ENCODE results near the gene MAP3K9.

MAP3K9 gene

DNA sequence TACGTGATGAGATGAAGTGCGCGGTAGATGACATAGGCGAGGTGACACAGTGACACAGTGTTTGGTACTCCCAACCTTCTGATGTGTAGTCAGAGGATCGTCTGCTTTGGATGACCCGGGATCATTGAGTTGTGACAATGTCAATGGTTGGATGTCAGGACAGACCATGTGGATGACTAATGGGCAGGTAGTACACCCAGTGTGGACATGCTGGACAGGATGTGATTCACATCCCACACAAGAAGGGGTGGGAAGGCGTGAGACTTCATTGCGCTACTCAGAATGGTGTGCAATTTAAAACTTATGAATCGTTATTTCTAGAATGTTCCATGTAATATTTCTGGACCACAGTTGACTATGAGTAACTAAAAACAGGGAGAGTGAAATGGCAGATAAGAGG, 23.8 kb downstream of the MAP3K9 start:
- DNase-seq (ENCODE audit: low read depth) = no peak

- DNase-seq (ENCODE audit: low read depth) = no peak
These were observed 24.4 kb downstream of the MAP3K9 start for GRCh38 chr14:70784886-70785285.

DNA sequence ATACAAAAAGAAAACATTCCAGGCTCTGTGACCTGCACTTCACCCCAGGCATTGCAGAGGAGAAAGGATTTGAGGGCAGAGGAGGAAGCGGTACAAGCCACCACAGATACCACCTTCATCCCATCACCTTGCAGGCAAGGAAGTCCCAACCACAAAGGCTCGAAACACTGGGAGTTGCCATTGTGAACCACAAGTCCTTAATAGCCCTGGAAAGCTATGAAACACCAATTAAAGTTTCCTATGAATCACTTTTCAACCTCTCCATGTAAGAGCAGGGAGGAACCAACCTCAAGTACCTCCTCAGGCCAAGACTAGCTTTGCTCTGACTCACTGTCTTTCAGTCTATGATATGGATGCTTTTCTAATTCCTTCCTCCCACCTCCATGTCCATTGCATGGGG, 27.0 kb downstream of the MAP3K9 start:
- DNase-seq (ENCODE audit: low read depth) = no peak

DNA sequence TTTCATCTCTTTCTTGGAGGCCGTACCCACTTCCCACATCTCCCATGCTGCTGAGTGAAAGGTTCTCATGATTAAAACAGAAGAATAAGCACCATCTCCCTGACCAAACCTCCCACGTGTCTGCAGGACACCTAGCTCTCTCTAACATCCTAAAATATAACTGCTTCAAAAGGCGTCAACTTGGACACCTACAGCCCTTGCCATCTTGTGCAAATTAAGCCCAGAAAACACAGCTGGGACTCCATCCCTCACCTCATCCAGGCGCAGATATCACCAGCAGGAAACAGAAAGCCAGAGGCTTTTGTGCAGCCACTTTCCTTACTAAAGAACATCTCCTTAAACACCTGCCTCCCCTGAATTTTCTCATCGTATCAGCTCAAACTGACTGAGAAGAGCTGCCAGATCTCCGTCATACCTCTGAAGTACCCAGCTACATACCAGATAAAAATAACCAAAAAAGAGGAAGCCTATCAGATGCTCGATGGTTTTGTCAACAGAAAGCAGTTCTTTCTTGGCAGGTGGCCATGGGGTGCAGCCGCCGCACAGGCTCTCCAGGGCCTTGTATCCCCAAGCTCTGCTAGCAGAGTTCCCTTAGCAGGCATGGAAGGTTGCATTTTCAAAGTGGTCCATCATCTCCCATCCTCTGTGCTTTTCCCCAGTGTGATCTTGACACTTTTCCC, 28.8 kb downstream of the MAP3K9 start:
- DNase-seq (ENCODE audit: low read depth) = no peak

GRCh38 chr14:70779667-70780066, 29.6 kb downstream of the MAP3K9 start:
- no peak for DNase-seq (ENCODE audit: low read depth)

GRCh38 chr14:70776197-70776596, 33.1 kb downstream of the MAP3K9 start:
- DNase-seq (ENCODE audit: low read depth) = no peak

GRCh38 chr14:70773182-70773862, 36.0 kb downstream of the MAP3K9 start:
- no peak for DNase-seq (ENCODE audit: low read depth)

DNA sequence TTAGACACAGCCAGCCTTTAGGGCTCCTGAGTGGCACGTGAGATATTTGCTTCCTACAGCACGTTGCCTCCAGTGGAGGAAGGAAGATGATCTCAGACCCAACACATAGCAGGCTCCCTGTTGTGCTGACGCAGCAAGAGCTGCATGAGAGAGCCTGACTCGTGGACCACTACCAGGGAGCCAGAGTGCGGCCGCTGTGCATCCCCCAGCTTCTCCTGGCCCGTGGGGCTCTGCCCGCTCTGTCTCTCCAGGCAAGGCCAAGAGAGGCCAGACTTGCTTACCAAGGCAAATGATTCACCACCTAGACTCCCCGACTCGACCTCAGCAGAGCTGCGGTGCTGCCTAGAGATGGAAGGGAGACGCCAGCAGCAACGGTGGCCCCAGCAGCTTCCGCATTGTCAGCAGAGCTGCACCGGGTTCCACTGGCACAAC, 37.5 kb downstream of the MAP3K9 start:
- no peak for DNase-seq (ENCODE audit: low read depth)

GRCh38 chr14:70770490-70770889, 38.8 kb downstream of the MAP3K9 start:
- no peak for DNase-seq (ENCODE audit: low read depth)

GRCh38 chr14:70759398-70759797, 49.9 kb downstream of the MAP3K9 start:
- no peak for DNase-seq (ENCODE audit: low read depth)

DNA sequence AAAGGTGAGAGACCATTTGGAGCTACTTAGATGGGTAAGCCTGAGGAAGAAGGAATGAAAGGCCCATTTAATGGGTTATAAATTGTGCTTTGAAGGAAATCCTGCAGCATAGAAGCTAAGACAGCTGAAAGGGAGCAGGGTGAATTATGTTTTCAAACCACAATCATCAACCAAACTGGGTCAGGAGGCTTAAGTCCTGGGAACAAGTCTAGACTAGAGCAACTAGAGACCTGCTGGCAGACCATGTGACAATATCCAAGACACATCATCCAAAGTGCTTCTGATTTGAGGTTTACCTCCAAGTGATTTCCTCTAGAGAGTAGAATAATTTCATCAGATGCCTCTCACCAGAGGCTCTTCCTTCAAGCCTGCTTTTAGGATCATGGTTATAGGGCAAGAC, 53.7 kb downstream of the MAP3K9 start:
- DNase-seq (ENCODE audit: low read depth) = no peak

GRCh38 chr14:70754991-70755390, 54.3 kb downstream of the MAP3K9 start:
- no peak for DNase-seq (ENCODE audit: low read depth)

- DNase-seq (ENCODE audit: low read depth) = no peak
These were observed 55.8 kb downstream of the MAP3K9 start for GRCh38 chr14:70753518-70753953.

GRCh38 chr14:70748422-70748821, 60.9 kb downstream of the MAP3K9 start:
- DNase-seq (ENCODE audit: low read depth) = no peak

DNA sequence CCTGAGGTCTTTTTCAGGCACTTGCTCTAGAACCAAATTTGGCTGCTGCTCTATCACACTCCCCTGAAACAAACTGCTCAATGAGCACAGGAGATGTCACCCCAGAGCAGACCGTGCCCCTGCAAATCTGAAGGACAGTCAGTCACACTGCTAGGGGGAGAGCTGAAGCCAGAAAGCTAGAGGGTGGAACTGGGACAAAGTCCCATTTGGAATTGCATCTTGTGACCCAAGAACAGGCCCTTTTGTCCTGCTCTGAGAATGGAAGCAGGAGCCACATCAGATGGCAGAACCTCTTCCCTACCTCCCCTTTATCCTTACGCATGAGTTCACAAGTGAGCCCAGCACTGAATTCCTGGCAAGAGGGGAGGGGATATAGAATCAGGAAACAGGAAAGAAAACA, 64.7 kb downstream of the MAP3K9 start:
- DNase-seq (ENCODE audit: low read depth) = no peak

DNA sequence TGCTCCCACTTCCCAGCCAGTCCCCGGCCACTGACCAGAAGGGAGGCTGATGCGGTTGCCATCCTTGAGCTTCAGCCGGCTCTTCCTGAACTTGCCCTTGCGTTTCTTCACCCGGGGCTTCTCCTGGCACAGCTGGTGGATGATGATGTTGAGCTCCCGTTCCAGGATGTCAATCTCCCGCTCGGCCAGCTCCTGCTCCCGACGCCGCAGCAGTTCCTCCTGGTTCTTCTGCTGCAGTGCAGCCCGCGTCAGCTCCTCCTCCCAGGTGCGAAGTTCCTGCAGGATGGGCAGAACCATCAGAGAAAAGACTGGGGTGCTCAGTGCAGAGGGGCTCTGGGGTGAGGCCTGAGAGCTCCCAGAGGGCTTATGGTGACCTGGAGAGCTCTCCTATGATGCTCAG, 67.0 kb downstream of the MAP3K9 start:
- no peak for DNase-seq (ENCODE audit: low read depth)

DNA sequence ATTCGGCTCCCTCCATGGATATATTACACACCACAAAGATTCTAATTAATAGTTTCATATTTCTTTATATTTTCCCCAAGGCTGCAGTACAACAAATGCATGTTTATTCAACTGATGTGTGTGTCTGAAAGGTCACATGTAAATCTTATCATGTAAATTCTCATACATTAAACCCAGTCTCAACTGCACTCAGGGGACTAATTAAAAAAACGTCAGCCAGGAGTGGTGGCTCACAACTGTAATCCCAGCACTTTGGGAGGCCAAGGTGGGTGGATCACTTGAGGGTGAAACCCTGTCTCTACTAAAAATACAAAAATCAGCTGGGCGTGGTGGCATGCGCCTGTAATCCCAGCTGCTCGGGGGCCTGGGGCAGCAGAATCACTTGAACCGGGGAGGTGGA, 67.8 kb downstream of the MAP3K9 start:
- DNase-seq (ENCODE audit: low read depth) = no peak

- DNase-seq (ENCODE audit: low read depth) = no peak
These were observed 74.3 kb downstream of the MAP3K9 start for GRCh38 chr14:70735043-70735442.

DNA sequence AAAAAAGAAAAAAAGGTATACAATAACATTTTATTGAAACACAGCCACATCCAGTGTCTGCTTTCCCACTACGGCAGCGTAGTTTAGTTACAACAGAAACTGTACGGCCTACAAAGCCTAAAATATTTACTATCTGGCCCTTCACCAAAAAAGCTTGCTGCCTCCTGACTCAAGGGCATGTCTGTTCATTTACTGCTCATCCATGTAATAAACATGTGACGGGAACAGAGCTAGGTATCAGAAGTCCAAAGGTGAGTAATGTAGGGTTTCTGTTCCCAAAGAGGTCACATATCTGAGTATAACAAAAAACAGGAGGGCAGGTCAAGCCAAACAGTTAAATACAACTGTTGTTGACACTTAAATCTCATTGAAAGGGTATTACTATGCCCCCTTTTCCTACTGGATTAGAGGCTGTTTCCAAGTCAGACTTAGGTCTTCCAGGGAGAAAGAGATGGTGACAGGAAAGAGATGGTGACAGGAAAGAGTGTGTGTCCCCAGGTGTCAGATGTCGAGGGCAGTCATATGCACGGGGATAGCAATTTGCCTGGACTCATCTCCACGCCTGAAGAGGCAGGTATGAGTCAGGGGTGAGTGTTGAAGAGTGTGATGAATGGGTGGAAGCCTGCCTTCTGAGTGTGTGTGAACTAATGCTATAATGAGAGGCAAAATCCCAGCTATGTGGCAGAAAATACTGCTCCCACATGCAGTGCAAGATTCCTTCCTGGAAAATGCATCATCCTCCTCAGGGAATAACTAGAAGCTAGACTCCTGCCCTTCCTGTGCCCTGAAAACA, 77.7 kb downstream of the MAP3K9 start:
- no peak for DNase-seq (ENCODE audit: low read depth)

GRCh38 chr14:70730393-70730792, 78.9 kb downstream of the MAP3K9 start:
- DNase-seq (ENCODE audit: low read depth) = no peak

DNA sequence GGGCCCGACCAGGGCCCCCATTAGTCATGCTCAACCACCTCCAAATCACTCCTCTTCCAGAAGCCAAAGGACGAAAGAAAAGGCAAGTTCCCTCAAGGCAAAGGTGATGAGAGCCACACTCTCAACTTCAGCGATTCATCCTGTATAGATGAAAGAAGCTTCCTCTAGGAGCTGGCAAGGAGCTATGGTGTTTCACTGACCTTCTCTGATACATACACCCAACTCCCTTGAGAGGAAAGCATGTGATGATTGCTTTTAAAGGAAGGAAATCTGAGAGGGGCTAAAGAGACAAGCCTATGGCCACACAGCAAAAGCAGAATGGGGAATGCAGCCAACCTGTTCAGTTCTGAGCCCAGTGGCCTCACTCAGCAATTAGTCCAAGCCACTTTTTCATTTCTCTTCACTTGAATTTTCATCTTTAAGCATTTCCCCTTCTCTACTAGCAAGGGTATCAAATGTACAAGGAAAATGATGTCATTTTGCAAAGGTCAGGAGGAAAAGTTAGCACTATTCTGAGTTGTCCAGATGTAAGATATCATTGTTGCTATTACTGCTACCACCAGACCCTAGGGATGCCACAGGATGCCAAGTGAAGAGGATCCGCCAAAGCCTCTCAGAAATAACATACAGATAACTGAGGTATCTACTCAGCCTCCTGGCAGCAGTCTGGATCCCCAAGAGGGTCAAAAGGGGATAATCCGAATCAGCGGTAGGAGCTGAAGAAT, 82.5 kb downstream of the MAP3K9 start:
- DNase-seq (ENCODE audit: low read depth) = no peak

DNA sequence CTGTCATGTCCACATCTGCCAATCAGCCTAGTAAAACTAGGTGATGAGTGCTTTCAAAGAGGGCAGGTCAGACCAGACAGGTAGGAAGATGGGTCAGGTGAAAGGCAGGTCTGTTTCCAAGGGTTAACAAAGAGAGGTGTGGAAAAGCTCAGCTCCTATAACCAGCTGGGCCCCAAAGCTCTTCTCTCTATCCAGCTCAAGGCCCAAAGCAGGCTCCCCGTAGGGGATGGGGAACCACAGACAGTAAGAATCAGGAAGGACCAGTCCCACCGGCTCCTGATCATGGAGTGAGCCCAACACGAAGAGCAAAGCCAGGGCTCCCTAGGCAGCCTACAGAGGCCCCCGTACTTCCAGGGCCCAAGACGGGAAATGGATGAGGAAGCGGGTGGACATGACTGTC, 84.4 kb downstream of the MAP3K9 start:
- no peak for DNase-seq (ENCODE audit: low read depth)
